Fibroblast of lung (primary cell): Measurements from ENCODE around the gene ZNHIT2. TPM values are rescaled to one million over a fixed set of nuclear protein-coding genes. Genes with fewer than 3 reads are reported as not detected.

Source experiments
- DNase-seq, 2 donors: peaks; one replicate each; pipeline versions ENCODE4 v3.0.0 to v3.0.0-alpha.2; 2010; ENCODE audit warnings: low read depth in 2 of 2
- H2AFZ ChIP-seq: 2 replicates; pipeline ENCODE4 v1.5.1; 2012; ENCODE audit warnings: low read length, control low read depth, inconsistent platforms
- H3K27ac ChIP-seq: 2 replicates; pipeline ENCODE4 v1.5.1; 2011; ENCODE audit warnings: low read length, control low read depth; ENCODE audit not compliant: insufficient read depth
- H3K27me3 ChIP-seq: 2 replicates; pipeline ENCODE4 v1.5.1; 2011; ENCODE audit warnings: mild to moderate bottlenecking, low read length; ENCODE audit not compliant: control insufficient read depth, insufficient read depth
- H3K36me3 ChIP-seq: 2 replicates; pipeline ENCODE4 v1.5.1; 2011; ENCODE audit warnings: low read length; ENCODE audit not compliant: control insufficient read depth, insufficient read depth
- H3K4me1 ChIP-seq: 2 replicates; pipeline ENCODE4 v1.5.1; 2011; ENCODE audit warnings: low read length; ENCODE audit not compliant: control insufficient read depth, insufficient read depth; ENCODE audit errors: extremely low read depth
- H3K4me2 ChIP-seq: 2 replicates; pipeline ENCODE4 v1.5.1; 2011; ENCODE audit warnings: low read length, control low read depth; ENCODE audit not compliant: insufficient read depth; ENCODE audit errors: extremely low read depth
- H3K4me3 ChIP-seq, 4 experiments: fragments of 200-600 bp in 1 of 4; sonication (generic) in 1 of 4; replicated peaks in 1 of 4; 2 replicates each; pipeline ENCODE4 v1.5.1; 2011 to 2016; ENCODE audit warnings: low read length in 4 of 4, low read depth in 3 of 4, mild to moderate bottlenecking in 3 of 4, control low read depth in 2 of 4, inconsistent platforms in 1 of 4, mixed read lengths in 1 of 4; ENCODE audit not compliant: insufficient read depth in 1 of 4; ENCODE audit errors: control extremely low read depth in 1 of 4
- H3K79me2 ChIP-seq: 2 replicates; pipeline ENCODE4 v1.5.1; 2012; ENCODE audit warnings: mild to moderate bottlenecking, low read length, inconsistent platforms; ENCODE audit not compliant: control insufficient read depth, insufficient read depth
- H3K9ac ChIP-seq: 2 replicates; pipeline ENCODE4 v1.5.1; 2011; ENCODE audit warnings: mild to moderate bottlenecking, low read length, control low read depth; ENCODE audit not compliant: insufficient read depth
- H3K9me3 ChIP-seq: 2 replicates; pipeline ENCODE4 v1.5.1; 2012; ENCODE audit warnings: low read depth, low read length; ENCODE audit not compliant: control insufficient read depth, insufficient read depth
- H4K20me1 ChIP-seq: 2 replicates; pipeline ENCODE4 v1.5.1; 2011; ENCODE audit warnings: low read length; ENCODE audit not compliant: control insufficient read depth, insufficient read depth; ENCODE audit errors: extremely low read depth
- CTCF ChIP-seq, 2 donors: IDR thresholded peaks in 1 of 2; conservative IDR thresholded peaks in 1 of 2; 1 replicate in 1 of 2; 2 replicates in 1 of 2; pipeline ENCODE4 v1.5.1; 2011 to 2012; ENCODE audit warnings: low read length in 2 of 2, control low read depth in 1 of 2, inconsistent platforms in 1 of 2, low read depth in 1 of 2, mild to moderate bottlenecking in 1 of 2
- EZH2 ChIP-seq: IDR thresholded peaks from 2 replicates; pipeline ENCODE4 v1.5.1; 2012; ENCODE audit warnings: low read length, control low read depth, mild to moderate bottlenecking; ENCODE audit errors: missing control alignments
- polyA plus RNA-seq, 2 donors: library from polyadenylated mRNA; depleted of rRNA in 1 of 2; stranded (reverse) in 1 of 2; unstranded in 1 of 2; fragments of >200 nt; gene quantifications; 2 replicates each; pipeline ENCODE4 v1.2.1, GENCODE V29; 2011 to 2012; ENCODE audit warnings: missing spikeins in 1 of 2
- total RNA-seq: library from RNA; depleted of rRNA; stranded (reverse); fragments of >200 nt; gene quantifications from 2 replicates; pipeline ENCODE4 v1.2.1, GENCODE V29; 2014

ZNHIT2 gene
- total and polyA plus RNA-seq, 2 donors (not counting 1 experiment from before 2014, with no cell fraction given), result 1.4 to 13.2 TPM

GRCh38 chr11:65090628-65091027 is 26.9 kb downstream of the ZNHIT2 start:
- no peaks in the 10 kb centered on the region for H3K4me1 ChIP-seq
- no peaks in the 10 kb centered on the region for H3K9me3 ChIP-seq

GRCh38 chr11:65089621-65090020 is 27.9 kb downstream of the ZNHIT2 start:
- Histone ChIP-seq H3K27me3 (no peaks in the 10 kb centered on the region), H4K20me1 (no peaks in the 10 kb centered on the region), H3K9ac (no peak overlapping the region), H3K79me2 (peaks cover 11% of the 10 kb centered on the region), H3K9me3 (no peaks in the 10 kb centered on the region), H3K4me3 (no peak overlapping the region), H3K4me2 (no peak overlapping the region), H2AFZ (no peak overlapping the region), H3K27ac (no peak overlapping the region), H3K4me1 (peaks cover 4% of the 10 kb centered on the region), H3K36me3 (peaks cover 21% of the 10 kb centered on the region)
- TF ChIP-seq CTCF (conservative IDR thresholded peaks at IDR 0.05 in 1 of 2, IDR thresholded peaks at IDR 0.05 in 1 of 2; ENCODE audit: low read depth in 1 of 2, low read length in 2 of 2) (no peak), EZH2 (no peak)
- DNase-seq, result no peak

More at GRCh38 chr11:65090628-65091027, 26.9 kb downstream of the ZNHIT2 start:
- peaks cover 1% of the 10 kb centered on the region for H3K79me2 ChIP-seq
- no peak overlapping the region for H3K9ac ChIP-seq
- H4K20me1 ChIP-seq, result no peaks in the 10 kb centered on the region
- H3K27me3 ChIP-seq, result no peaks in the 10 kb centered on the region
- no peak overlapping the region for H2AFZ ChIP-seq
- peaks cover 19% of the 10 kb centered on the region for H3K36me3 ChIP-seq
- no peak overlapping the region for H3K4me2 ChIP-seq
- TF ChIP-seq EZH2 (no peak), CTCF (conservative IDR thresholded peaks at IDR 0.05 in 1 of 2, IDR thresholded peaks at IDR 0.05 in 1 of 2; ENCODE audit: low read depth in 1 of 2, low read length in 2 of 2) (no peak)
- no peak overlapping the region for H3K4me3 ChIP-seq
- DNase-seq, result no peak
- H3K27ac ChIP-seq, result no peak overlapping the region

GRCh38 chr11:65087827-65088226 is 29.7 kb downstream of the ZNHIT2 start:
- Histone ChIP-seq H3K4me3 (no peak overlapping the region), H3K9me3 (no peaks in the 10 kb centered on the region), H3K36me3 (peaks cover 21% of the 10 kb centered on the region), H3K9ac (no peak overlapping the region), H3K27me3 (no peaks in the 10 kb centered on the region), H3K4me1 (peaks cover 8% of the 10 kb centered on the region), H4K20me1 (no peaks in the 10 kb centered on the region), H3K79me2 (peaks cover 23% of the 10 kb centered on the region), H3K27ac (no peak overlapping the region), H2AFZ (no peak overlapping the region), H3K4me2 (no peak overlapping the region)
- DNase-seq, result no peak
- no peak for TF ChIP-seq EZH2
- no peak for TF ChIP-seq CTCF (conservative IDR thresholded peaks at IDR 0.05 in 1 of 2, IDR thresholded peaks at IDR 0.05 in 1 of 2; ENCODE audit: low read depth in 1 of 2, low read length in 2 of 2)
